ENCODE results near the gene NEMP2.

Gene NEMP2, protein sequence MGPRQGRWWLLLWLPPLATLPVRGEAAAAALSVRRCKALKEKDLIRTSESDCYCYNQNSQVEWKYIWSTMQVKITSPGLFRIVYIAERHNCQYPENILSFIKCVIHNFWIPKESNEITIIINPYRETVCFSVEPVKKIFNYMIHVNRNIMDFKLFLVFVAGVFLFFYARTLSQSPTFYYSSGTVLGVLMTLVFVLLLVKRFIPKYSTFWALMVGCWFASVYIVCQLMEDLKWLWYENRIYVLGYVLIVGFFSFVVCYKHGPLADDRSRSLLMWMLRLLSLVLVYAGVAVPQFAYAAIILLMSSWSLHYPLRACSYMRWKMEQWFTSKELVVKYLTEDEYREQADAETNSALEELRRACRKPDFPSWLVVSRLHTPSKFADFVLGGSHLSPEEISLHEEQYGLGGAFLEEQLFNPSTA

DNA sequence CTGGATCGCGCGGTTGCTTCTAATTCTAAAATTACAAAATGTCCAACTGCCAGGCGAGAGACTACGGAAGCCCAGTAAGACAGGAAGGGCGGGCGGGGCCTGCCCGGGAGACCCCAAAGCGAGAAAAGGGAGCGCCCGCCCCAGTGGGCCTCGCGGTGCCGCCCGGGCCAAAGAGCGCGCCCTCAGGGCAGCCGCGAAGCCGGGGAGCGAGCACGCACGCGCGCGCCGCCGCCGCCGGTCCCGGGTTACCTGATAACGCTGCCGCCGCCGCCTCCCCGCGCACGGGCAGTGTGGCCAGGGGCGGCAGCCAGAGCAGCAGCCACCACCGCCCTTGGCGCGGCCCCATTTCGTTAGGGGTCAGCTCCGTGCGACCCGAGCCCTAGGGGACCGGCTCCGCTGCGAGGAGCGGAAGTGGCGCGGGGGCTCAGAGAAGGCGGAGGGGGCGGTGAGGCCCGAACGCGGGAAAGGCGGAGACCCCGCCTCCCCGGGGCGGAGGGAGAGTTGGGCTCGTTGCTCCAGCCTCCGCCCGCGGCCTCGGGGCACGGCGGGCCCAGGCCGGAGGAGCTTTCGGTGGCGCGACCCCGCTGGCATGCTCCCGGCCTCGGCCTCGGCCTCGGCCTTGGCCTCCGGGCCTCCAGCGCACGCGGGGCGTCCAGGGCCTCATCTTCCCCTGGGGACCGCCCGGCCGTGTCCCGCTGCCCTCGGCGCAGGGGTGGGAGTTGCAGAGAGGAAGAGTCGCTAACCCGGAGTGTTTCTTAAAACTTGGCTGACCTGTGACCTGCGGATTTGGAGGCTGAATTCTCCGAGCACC, at the start of gene NEMP2:
Gene NEMP2, minus strand, starts transcription at position 413 of the 811 bp plus-strand sequence. Its CDS starts 67 bp downstream, at position 346.
- peak; percentile 92 for DNase-seq

DNA sequence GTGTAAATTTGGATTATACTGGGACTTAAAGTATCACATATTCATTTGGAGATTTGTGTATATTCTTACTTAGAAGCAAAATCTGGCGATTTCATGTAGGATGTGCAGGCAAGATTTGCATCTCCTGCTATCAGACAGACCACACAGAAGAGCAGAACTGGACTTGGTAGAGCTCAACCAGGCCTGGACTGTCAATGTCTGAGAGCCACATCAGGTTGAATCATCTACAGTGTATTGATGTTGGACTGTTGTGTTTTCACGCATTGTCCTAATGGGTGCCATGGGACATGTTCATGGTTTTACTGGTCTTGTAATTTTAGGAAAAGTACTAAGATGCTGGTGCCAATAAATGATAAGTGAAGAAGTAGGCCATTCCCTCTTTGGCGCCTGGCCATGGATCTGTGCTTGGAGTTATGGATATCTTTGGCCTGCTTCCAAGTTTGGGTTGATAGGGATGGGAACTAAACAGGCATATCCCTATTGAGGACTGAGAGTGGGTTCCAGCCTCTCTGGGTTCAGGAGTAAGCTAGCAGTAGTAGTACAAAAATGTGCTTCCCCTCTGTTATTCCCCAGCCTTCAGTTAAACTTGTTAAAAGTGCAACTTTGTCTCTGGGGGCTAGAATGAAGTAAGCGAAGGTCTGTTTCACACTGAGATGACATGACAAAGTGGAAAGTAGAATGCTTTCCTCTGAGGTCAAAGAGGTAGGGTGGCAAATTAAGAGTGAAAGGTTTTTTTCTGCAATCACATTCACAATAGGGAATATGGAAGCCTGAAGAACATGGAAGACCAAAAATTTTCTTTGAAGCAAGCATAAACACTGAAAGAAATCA, 49.2 kb upstream of the NEMP2 start:
- DNase-seq = no peak

DNA sequence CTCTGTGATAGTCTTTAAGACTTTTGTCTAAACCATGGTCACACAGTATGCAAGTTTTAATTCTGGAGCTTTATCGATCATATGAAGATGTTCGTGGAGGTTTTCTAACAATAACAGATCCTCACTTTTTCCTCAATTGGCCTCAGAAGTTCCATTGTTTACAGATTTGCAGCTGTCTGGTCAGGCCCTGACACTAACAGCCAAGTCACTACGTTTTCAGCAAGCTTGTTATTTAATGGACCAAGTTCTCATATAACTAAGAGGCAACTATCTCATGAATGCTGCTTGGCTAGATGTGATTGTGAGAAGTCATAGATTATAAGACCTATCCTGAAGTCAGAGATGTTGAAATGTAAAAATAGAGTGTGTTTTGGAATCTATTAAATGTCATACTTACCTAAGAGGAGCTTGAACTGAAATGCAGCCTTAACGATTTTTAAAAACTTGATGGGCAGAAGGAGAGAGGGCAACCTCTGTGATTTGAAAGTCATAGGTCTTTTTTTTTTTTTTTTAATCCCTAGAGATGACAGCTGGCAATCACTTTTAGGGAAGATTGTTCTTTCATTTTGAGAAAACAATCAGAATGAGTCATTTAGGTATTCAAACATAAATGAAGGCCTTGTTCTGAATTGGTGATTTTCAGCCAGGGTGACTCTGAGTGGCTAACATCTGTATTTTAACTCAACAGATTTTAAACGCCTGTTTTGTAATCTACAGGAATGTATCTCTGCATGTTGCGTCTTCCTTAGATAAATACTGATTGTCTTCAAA, 48.4 kb upstream of the NEMP2 start:
- no peak for DNase-seq

DNA sequence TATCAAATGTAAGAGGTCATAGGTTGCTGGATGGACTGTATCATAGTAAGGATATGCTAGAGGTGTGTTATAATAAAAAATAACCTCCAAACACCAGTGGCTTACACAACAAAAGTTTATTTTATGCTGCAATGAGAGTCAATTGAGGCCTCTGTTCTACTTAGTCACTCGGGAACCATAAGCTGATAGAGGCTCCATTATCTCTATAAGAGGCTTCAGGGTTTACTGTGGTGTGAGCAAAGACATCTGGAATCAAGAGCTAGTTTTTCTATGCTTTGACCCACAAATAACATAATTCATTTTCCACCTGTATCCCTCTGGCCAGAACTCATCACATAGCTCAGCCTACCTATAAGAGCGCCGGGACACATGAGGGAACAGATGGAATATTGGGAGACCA, 47.5 kb upstream of the NEMP2 start:
- no peak for DNase-seq

DNA sequence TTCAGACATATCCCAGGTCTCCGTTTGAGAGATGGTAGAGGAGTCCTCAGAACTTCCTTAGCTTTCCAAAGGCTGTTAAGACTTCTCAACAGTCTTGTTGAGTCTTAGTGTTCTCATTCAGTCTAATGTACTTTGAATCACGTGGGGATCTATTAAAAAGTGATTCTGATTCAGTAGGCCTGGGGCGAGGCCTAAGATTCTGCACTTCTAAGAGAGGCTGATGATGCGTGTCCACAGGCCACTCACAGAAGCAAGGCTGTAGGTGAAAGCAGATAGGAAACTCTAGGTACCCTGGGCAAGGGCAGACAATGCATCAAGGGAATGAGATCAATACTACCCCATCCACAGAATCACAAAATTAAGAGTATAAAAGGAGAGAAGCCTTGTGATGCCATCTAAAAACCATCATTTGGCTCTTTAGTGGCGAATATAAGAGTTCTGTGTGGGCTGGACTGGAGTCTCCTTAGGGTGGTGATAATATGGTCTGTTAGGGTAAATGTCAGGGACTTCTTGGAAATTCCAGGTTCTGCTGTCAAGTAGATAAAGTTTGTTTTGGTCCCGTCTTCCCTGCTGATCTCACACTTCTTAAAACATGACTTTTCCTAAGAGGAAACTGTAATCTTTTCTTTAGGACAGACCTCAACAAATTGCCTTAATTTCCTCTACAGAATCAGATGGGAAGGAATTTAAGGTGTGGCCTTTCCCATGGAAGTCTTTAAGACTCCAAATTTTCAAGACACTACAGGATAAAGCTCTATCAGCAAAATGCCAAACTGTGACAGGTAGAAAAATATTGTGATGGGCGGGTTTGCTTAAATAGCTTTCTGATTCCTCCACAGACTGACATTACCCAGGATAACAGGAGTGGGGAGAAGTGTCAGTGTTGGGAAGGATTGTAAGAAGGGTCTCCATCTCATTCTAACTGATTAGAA, 45.7 kb upstream of the NEMP2 start:
- DNase-seq = no peak

DNA sequence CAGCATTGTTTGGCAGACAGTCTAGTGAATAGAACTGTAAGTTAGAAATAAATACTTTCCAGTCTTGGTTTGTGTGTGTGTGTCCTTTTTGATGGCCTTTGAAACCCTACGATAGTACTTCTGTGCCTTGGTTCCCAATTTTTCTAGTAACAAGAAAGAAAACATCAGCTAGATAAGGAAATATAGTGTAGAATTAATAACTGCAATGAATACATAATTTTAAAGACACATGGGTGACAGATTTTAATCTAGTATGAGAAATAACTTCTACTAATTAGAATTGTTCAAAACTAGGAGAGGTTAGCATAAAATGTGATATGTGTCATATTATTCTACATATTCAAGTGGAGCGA, 44.5 kb upstream of the NEMP2 start:
- no peak for DNase-seq

DNA sequence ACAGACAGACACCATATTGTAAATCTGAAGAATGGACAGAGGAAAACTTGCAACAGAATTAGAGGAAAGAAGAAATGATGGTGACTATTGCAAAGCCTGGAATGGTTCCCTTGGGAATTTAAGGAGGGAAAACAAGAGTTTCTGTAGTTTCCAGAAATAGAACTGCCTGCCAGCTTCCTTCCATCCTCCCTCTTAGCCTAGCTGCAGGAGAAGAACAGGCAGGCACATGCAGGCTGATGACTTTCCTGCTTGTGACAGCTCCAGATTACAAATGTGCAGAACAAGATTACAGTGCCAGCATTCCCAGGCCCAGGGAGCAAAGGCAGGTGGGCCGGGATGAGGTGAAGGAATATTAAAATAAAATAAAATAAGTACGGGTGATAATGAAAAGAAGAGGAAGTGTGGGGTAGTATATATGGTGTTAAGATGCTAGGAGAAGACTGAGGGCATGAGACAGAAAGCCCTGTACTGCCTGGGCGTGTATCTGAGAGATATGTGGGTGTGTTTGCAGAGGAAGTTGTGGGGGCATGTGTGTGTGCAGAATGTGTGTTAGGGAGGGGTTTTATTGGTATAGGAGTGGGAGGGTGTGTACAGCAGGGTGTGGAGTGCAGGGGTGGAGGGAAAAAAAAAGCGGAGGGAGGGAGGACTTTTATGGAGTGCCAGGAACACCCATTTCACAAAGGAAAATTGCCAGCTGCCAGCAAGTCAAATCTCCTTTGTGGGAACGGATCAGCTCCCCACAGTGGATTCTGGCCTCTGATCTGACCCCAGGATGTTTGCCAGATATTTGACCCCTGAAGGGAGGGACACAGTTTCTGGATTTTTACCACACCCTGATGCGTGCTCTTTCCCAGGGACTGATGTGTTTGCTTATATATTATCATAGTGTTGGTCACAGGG, 43.9 kb upstream of the NEMP2 start:
- no peak for DNase-seq

DNA sequence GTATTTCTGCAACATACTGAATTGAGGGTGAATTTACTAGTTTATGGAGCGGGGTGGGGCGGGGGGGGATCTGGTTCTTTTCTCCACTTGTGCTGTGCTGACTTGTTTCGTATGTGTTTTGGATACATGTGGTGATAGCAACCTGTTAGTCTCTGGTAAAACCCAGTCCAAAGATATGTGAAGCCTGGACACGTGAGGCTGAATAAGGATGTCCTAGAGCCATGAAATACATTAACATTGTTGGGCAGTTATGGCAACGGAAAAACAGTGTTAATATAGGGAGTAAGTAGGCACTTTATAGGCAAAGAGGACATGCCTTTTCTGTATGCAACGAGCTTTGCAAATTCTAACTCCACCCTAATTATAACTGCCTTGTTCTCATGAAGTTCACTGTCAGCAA, 42.1 kb upstream of the NEMP2 start:
- DNase-seq = no peak

DNA sequence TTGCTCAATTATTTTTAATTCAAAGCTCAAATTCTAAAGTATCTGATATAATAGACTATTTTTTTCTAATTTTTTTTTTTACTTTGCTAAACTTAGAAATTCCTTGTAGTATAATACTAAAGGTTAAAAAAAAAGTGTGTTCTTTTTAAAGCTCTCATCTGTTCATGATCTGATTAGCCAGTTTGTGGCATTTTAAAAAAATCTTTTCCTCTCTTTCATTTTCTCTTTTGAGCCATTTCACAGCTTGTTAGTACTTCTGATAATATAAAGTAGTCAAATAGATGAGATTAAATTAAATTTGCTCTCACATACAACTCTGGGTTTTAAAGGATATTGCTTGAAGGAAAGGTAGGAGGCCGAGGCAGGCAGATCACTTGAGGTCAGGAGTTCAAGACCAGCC, 40.7 kb upstream of the NEMP2 start:
- DNase-seq = no peak

DNA sequence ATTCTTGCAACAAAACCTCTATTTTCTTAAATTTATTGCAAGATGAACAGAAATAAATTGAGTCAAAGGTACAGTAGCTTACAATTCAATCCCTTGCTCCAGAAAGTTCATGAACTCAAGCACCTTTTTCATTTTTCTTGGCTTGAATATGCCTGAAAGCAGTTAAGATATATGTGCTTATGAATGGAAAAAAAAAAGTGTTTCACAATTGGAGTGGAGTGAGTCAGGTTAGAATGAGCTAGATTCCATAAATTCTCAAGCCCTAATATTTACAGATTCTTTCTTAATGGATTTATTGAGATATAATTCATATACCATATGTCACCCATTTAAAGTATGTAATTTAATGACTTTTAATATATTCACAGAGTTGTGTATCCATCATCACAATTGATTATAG, 39.6 kb upstream of the NEMP2 start:
- no peak for DNase-seq

DNA sequence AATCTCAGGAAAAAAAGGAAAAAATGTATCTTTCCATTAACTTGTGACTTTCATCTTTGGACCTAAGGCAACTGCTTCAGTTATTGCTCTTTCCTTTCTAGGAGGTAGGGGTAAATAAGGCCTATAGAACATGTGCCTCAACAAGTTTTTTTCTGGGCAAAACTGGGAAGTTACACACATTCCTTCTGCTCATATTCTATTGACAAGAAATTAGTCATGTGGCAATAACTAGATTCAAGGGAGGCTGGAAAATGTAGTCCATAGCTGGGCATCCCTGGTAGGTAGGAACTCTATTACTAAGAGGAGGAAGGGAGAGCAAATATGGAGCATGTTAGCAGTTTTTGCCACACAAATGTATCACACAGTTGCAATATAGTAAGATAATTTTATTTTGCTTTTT, 37.7 kb upstream of the NEMP2 start:
- no peak for DNase-seq

DNA sequence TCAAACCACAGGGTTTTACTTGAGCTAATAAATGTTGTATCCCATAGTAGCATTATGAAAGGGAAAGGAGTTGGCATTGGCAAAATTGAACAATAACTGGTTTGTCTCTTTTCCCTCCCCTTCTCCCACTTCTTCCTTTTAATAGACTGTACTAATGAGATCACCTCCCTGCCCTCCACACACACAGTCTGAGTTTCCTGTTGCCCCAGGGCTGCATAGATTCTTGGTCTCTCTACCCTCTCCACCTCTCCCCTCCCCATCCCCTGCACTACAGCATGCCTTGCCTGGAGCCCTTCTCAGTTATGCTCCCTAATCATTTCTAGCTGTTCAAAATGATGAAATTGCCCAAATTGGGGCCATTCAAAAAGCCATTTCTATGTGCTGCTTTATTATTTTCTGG, 37.2 kb upstream of the NEMP2 start:
- no peak for DNase-seq

DNA sequence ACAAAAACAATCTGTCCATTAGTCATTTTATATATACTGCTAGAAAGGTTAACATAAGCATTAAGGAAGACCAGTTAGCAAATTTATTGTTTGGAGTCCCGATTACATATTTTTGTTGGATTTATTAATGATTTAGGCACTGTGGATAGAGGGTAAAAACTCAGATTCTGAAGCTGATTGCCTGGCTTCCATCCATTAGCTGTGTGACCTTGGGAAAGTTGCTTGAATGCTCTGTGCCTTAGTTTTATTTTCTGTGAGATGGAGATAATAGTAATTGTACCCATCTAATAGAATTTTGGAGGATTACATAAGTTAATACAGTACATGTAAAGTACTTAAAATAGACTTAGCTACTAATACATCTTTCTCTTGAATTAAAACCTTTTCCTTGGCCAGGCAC, 36.3 kb upstream of the NEMP2 start:
- no peak for DNase-seq

DNA sequence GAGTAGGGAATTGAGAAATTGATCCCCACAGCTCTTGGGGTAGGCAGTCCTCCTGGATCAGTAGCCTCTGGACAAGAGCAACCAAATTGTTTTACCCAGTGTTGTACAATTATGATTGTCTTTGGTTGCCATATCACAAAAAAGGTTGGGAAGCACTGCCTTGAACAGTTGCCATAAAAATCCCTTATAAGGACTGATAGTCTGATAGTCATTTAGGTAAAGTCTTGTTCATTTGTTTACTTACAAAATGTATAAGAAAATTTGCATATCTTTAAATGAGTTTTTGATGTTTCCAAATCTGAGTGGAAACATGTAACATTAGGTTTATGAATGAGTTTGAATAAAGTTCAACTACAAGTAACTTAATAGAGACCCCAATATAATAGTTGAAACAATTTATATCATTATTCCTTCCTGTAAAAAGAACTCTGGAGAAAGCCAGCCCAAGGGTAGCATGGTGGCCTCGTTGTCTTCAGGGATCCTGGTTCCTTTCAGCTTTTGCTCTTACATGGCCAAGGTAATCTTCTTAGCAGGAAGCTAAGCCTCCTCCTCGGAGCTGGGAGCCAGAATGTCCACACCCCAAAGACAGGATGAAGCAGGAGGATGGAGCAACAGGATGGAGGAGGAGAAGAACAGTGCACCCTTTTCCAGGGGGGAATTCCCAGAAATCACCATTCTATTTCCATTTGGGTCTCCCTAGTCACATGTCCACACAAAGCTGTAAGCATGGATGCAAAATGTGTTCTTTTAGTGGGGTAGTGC, 35.7 kb upstream of the NEMP2 start:
- no peak for DNase-seq

DNA sequence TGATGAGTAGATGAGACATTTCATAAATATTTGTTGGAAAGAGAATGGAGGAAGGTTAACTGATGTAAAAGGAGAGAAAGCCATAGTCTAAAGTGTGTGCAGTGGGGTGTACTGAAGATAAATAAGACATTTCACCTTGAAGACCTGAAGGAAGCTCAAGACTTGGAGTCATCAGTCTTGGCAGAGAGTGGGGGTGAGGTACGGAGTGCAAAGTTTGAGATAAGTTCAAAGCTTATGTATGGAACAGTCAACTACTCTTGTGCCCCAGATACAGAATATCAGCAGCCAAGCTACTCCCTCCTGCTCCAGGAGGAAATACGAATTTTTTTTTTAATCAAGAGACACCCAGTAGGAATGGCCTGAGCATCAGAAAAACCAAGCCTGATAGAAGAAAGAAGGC, 30.3 kb upstream of the NEMP2 start:
- no peak for DNase-seq

DNA sequence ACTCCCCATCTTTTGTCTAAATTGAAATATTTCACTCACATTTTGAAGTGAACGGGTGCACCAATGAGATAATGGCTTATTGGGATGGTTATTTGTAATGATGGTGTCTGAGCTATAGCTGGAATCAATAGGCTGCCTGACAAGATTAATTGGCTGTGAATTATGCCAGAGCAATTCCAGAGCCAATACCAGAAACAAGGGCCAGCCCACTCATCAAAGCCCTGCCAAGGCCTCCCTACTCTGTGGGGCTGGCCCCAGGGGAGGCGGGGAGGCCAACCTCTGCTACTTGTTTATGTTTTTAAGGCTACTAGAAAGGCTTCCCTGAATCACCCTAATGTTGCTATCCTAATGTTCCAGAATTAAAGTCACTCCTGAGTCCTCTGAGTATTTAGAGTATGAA, 29.1 kb upstream of the NEMP2 start:
- no peak for DNase-seq

DNA sequence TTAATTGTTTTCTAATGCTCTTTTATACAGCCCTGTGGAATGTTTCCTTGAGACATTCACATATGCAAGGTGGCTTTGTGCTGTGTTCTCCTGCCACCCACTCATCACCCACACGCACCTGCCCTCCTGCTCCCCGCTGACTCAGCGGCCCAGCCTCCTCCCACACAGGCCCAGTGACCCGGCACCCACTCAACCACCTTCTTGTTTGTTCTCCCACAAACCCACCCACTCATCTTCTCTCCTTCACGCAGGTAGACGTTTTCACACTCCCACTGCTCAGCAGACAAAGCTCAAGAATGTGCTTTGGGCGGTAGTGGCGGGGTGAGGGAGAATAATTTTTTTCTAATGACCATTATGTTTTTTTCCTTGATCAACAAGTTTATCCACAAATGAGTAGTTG, 28.6 kb upstream of the NEMP2 start:
- DNase-seq = peak; percentile 81

DNA sequence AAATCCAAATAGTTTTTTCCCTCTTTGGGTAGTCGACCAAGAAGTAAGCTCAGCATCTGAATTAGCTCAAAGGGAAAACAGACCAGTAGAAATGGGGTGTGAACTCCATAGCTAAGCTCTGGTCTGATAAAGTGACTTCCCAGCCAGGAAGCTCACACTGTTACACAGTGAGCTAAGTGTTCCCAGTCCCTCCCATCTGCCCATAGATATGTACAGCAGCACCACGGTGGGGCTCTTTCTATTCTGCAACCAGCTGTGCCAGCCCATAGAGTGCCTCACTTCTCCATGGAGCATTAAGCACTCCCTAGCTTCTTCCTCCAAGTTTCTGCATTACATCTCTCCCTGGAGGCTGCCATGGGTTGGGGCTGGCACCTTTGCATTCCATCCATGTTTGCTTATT, 27.6 kb upstream of the NEMP2 start:
- no peak for DNase-seq

DNA sequence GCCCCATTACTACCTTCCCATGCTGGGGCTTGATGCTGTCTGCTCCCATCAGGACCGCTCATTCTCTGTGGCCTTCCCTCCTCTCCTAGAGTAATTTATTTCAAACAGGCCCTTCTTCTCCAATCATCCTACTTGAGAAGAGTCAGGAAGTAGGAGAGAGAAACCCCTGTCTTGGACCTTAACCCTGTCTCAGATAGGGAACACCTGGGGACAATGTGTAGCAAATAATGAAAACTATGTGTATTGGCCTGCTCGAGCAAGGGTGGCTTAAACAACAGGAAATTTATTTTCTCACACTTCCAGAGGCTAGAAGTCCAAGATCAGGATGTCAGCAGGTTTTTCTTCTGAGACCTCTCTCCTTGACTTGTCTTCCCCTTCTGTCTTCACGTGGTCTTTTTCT, 26.6 kb upstream of the NEMP2 start:
- DNase-seq = no peak

All from activated effector memory CD4-positive, alpha-beta T cell treated with anti-CD3 and anti-CD28 coated beads, Interleukin-2, amount 50 U/mL, for 16 hours (primary cell).